GM12865 (cell line): ENCODE data around the gene ATP8B3.
"Not testable (repeated sequence)": the region's sequence is repeated elsewhere in the genome, so short reads cannot be mapped to it uniquely, and the experiment has no call there.

ENCODE experiments used
- DNase-seq: peaks from one replicate; pipeline ENCODE4 v3.0.0; 2010; ENCODE audit warnings: low read depth
- H3K4me3 ChIP-seq: 2 replicates; pipeline ENCODE4 v1.5.1; 2011; ENCODE audit warnings: mild to moderate bottlenecking, low read depth, low read length, control low read depth
- CTCF ChIP-seq: IDR thresholded peaks from 2 replicates; pipeline ENCODE4 v1.5.1; 2011; ENCODE audit warnings: low read length, control low read depth, low read depth, inconsistent platforms; ENCODE audit not compliant: insufficient read depth; ENCODE audit errors: missing control alignments

The ATP8B3 gene

GRCh38 chr19:1804858-1805257 is 7.2 kb downstream of the ATP8B3 start:
- no peak for TF ChIP-seq CTCF
- DNase-seq: no peak
- H3K4me3 ChIP-seq: no peak overlapping the region

- DNase-seq: no peak
- H3K4me3 ChIP-seq: no peak overlapping the region
- no peak for TF ChIP-seq CTCF
Observed at GRCh38 chr19:1799695-1800342, 12.3 kb downstream of the ATP8B3 start.

- DNase-seq, H3K4me3 ChIP-seq: not testable (repeated sequence)
Observed at GRCh38 chr19:1797313-1797712, 14.8 kb downstream of the ATP8B3 start.

- DNase-seq: no peak
- H3K4me3 ChIP-seq: no peak overlapping the region
- no peak for TF ChIP-seq CTCF
Observed at GRCh38 chr19:1796395-1797142, 15.5 kb downstream of the ATP8B3 start.

- H3K4me3 ChIP-seq: no peak overlapping the region
- no peak for TF ChIP-seq CTCF
- no peak for DNase-seq
Observed at GRCh38 chr19:1794424-1795172, 17.5 kb downstream of the ATP8B3 start.

GRCh38 chr19:1791879-1792278 is 20.2 kb downstream of the ATP8B3 start:
- TF ChIP-seq CTCF: no peak
- no peak for DNase-seq
- H3K4me3 ChIP-seq: no peak overlapping the region

GRCh38 chr19:1790054-1790792 is 21.9 kb downstream of the ATP8B3 start:
- no peak overlapping the region for H3K4me3 ChIP-seq
- DNase-seq: no peak
- TF ChIP-seq CTCF: no peak
